CD4-positive, alpha-beta T cell (primary cell): ENCODE results near the gene SDK2. TPM values are rescaled to one million over a fixed set of nuclear protein-coding genes. Genes with fewer than 3 reads are reported as not detected.

Experiments
- ATAC-seq: fragments of 200-7000 bp; cut with Tn5 transposase; one replicate; pipeline ENCODE4 v1.10.0; 2022; ENCODE audit warnings: mild to moderate bottlenecking; ENCODE audit not compliant: poor library complexity
- CTCF ChIA-PET: fragments of 350-600 bp; sonication (Branson Sonifier 250); formaldehyde crosslinking; loops from one replicate; lab custom pipeline; 2021; ENCODE audit warnings: antibody characterized with exemption, inconsistent platforms; lab: Charles Lee
- POLR2A ChIA-PET: fragments of 350-600 bp; sonication (Branson Sonifier 250); formaldehyde crosslinking; loops from one replicate; lab custom pipeline; 2021; ENCODE audit warnings: antibody characterized with exemption, inconsistent platforms; lab: Charles Lee
- DNase-seq, 14 experiments: peaks; one replicate each; pipeline ENCODE4 v3.0.0-alpha.2; 2013 to 2020; ENCODE audit warnings: mixed read lengths in 2 of 14
- H3K27ac ChIP-seq, 2 donors: one replicate each; pipeline versions ENCODE4 v1.5.1 to v1.7.0; 2013; ENCODE audit warnings: low read length in 2 of 2, low read depth in 1 of 2, mild to moderate bottlenecking in 1 of 2
- H3K27me3 ChIP-seq, 2 experiments: 1 replicate in 1 of 2; 2 replicates in 1 of 2; pipeline versions ENCODE4 v1.6.1 to v1.7.0; 2013; ENCODE audit warnings: low read length in 2 of 2, control low read depth in 1 of 2, mild to moderate bottlenecking in 1 of 2, moderate library complexity in 1 of 2; ENCODE audit not compliant: insufficient read depth in 2 of 2, control insufficient read depth in 1 of 2
- H3K36me3 ChIP-seq: one replicate; pipeline ENCODE4 v1.6.1; 2013; ENCODE audit warnings: low read length, control low read depth; ENCODE audit not compliant: insufficient read depth
- H3K4me1 ChIP-seq: one replicate; pipeline ENCODE4 v1.6.1; 2013; ENCODE audit warnings: low read length, control low read depth; ENCODE audit not compliant: insufficient read depth
- H3K4me3 ChIP-seq: one replicate; pipeline ENCODE4 v1.5.1; 2013; ENCODE audit warnings: mild to moderate bottlenecking, low read length, moderate library complexity
- H3K9me3 ChIP-seq, 2 experiments: 1 replicate in 1 of 2; 2 replicates in 1 of 2; pipeline versions ENCODE4 v1.6.1 to v1.7.0; 2013; ENCODE audit warnings: low read length in 2 of 2, mild to moderate bottlenecking in 2 of 2, control low read depth in 1 of 2, moderate library complexity in 1 of 2; ENCODE audit not compliant: control insufficient read depth in 1 of 2, insufficient read depth in 1 of 2
- H3K27ac Mint-ChIP-seq: one replicate; pipeline ENCODE4 v1.8.0; 2020; ENCODE audit warnings: mixed read lengths
- H3K27me3 Mint-ChIP-seq: one replicate; pipeline ENCODE4 v1.8.0; 2021; ENCODE audit warnings: mixed read lengths
- H3K36me3 Mint-ChIP-seq: one replicate; pipeline ENCODE4 v1.8.0; 2021; ENCODE audit warnings: low read depth, mixed read lengths
- H3K4me1 Mint-ChIP-seq: one replicate; pipeline ENCODE4 v1.8.0; 2021; ENCODE audit warnings: low read depth, mixed read lengths
- H3K4me3 Mint-ChIP-seq: one replicate; pipeline ENCODE4 v1.8.0; 2020; ENCODE audit warnings: mild to moderate bottlenecking, mixed read lengths
- H3K9me3 Mint-ChIP-seq: one replicate; pipeline ENCODE4 v1.8.0; 2020; ENCODE audit warnings: mixed read lengths
- intact Hi-C, 2 experiments: fragments of 100-400 bp; cut with DNase I in 1 of 2; cut with micrococcal nuclease in 1 of 2; formaldehyde crosslinking; loops; one replicate each; pipeline versions ENCODE4 v1.15.1 to v1.9.0; 2023 to 2025; cut with DNase I, micrococcal nuclease
- total RNA-seq, 174 experiments: library from RNA in 2 of 174; stranded (reverse) in 2 of 174; gene quantifications; one replicate each; pipeline ENCODE4 v1.2.3 and lab custom pipeline; 2021 to 2026
- TF ChIP-seq, protein P1 (sequence below): fragments of 200-600 bp; IDR thresholded peaks from one replicate; pipeline ENCODE4 v1.8.0; 2022; ENCODE audit warnings: antibody characterized with exemption, mild to moderate bottlenecking

The SDK2 gene
- total RNA-seq, 2 experiments from 2014 or later, result 8.1 to 8.2 TPM

DNA sequence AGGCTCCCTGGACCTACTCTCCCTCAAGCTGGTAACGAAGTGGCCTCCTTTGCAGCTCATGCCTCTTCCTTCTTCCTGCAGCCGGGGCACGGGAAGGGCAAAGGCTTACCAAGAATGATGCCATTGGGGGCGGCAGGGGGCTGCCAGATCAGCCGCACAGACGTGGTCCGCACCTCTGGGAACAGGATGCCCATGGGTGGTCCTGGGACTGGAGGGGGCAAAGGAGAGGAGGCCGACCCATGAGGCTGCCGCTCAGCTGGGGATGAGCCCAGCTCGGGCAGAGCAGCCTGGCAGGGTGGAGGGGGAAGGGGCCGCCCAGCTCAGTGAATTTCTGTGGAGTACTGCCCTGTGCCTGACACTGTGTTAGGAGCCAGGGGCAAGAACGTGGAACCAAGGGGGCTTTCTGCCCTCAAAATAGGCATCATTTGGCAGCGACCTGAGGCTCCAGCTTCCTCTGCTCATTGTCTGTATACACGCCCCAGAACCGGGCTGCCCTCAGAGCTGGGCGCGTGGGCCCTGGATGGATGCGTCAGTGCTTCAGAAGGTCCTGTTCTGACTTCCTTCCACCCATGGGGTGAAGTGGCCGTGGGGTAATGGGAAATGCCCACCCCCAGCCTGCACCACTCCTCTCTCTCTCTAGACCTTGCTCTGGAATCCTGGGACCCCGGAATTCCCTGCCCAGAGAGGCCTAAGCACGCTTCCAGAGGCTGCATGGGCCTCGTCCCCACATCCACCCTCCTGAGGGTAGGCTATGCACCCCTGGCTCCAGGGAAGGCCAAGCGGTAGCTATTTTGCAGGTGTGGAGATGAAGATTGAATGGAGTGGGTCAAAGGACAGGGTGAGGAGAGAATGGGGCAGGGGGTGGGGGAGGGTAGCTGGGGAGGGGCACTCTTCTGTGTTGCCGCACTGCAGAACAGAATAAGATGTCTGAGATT, 252.6 kb downstream of the SDK2 start:
- no peaks in the 10 kb centered on the region for H3K36me3 ChIP-seq
- Mint-ChIP-seq H3K36me3 (peaks cover 18% of the 10 kb centered on the region), H3K27ac (no peak overlapping the region), H3K4me3 (no peak overlapping the region), H3K9me3 (no peaks in the 10 kb centered on the region), H3K27me3 (no peaks in the 10 kb centered on the region), H3K4me1 (no peaks in the 10 kb centered on the region)
- DNase-seq (no peak), ATAC-seq (no peak)
- H3K27ac ChIP-seq, result no peak overlapping the region
- H3K27me3 ChIP-seq, result no peaks in the 10 kb centered on the region
- ChIA-PET POLR2A (no interaction called here), CTCF (no interaction called here)
- no peak overlapping the region for H3K4me3 ChIP-seq
- H3K9me3 ChIP-seq, result no peaks in the 10 kb centered on the region
- H3K4me1 ChIP-seq, result no peaks in the 10 kb centered on the region
- TF ChIP-seq, protein P1, sequence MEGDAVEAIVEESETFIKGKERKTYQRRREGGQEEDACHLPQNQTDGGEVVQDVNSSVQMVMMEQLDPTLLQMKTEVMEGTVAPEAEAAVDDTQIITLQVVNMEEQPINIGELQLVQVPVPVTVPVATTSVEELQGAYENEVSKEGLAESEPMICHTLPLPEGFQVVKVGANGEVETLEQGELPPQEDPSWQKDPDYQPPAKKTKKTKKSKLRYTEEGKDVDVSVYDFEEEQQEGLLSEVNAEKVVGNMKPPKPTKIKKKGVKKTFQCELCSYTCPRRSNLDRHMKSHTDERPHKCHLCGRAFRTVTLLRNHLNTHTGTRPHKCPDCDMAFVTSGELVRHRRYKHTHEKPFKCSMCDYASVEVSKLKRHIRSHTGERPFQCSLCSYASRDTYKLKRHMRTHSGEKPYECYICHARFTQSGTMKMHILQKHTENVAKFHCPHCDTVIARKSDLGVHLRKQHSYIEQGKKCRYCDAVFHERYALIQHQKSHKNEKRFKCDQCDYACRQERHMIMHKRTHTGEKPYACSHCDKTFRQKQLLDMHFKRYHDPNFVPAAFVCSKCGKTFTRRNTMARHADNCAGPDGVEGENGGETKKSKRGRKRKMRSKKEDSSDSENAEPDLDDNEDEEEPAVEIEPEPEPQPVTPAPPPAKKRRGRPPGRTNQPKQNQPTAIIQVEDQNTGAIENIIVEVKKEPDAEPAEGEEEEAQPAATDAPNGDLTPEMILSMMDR, result no peak
- intact Hi-C loops, result no loop called here

GRCh38 chr17:73390851-73391250, 253.4 kb downstream of the SDK2 start:
- no peaks in the 10 kb centered on the region for H3K27me3 ChIP-seq
- ChIA-PET CTCF (no interaction called here), POLR2A (no interaction called here)
- no peaks in the 10 kb centered on the region for H3K36me3 ChIP-seq
- H3K4me1 Mint-ChIP-seq, result no peaks in the 10 kb centered on the region
- ATAC-seq (no peak), DNase-seq (no peak)
- H3K4me3 ChIP-seq, result no peak overlapping the region
- H3K4me1 ChIP-seq, result no peaks in the 10 kb centered on the region
- no peaks in the 10 kb centered on the region for H3K9me3 ChIP-seq
- H3K27me3 Mint-ChIP-seq, result no peaks in the 10 kb centered on the region
- no peak overlapping the region for H3K27ac ChIP-seq
- H3K4me3 Mint-ChIP-seq, result no peak overlapping the region
- intact Hi-C loops, result no loop called here
- no peak overlapping the region for H3K27ac Mint-ChIP-seq
- peaks cover 15% of the 10 kb centered on the region for H3K36me3 Mint-ChIP-seq
- no peaks in the 10 kb centered on the region for H3K9me3 Mint-ChIP-seq
- TF ChIP-seq, protein P1, result no peak

- TF ChIP-seq, protein P1, result no peak
- DNase-seq (no peak), ATAC-seq (no peak)
- Histone ChIP-seq H3K4me3 (no peak overlapping the region), H3K36me3 (no peaks in the 10 kb centered on the region), H3K27me3 (no peaks in the 10 kb centered on the region), H3K9me3 (no peaks in the 10 kb centered on the region), H3K4me1 (no peaks in the 10 kb centered on the region), H3K27ac (no peak overlapping the region)
- Mint-ChIP-seq H3K27me3 (no peaks in the 10 kb centered on the region), H3K36me3 (peaks cover 21% of the 10 kb centered on the region), H3K4me1 (no peaks in the 10 kb centered on the region), H3K4me3 (no peak overlapping the region), H3K9me3 (no peaks in the 10 kb centered on the region), H3K27ac (no peak overlapping the region)
- intact Hi-C loops, result no loop called here
- POLR2A ChIA-PET, result no interaction called here
- CTCF ChIA-PET, result no interaction called here
Observed at GRCh38 chr17:73390221-73390620, 254.0 kb downstream of the SDK2 start.
